ENCODE results near the gene CECR2. TPM values are rescaled to one million over a fixed set of nuclear protein-coding genes. Genes with fewer than 3 reads are reported as not detected.

CECR2 gene
- total and polyA plus RNA-seq, 2 of the 8 experiments (the other 6 are each of a cell fraction or from before 2014, with no cell fraction given) = 18.3 to 123 TPM

DNA sequence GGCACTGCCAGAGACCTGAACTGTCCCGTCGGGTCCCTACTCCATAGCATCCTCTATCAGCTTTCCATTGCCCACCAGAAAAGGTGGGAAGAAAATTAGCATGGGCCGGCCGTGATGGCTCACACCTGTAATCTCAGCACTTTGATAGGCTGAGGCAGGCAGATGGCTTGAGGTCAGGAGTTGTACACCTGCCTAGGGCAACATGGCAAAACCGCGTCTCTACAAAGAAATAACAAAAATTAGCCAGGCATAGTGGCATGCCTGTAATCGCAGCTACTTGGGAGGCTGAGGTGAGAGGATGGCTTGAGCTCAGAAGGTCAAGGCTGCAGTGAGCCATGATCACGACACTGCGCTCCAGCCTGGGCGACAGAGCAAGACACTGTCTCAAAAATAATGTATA is 197.5 kb downstream of the CECR2 start (continued):
- TF ChIP-seq, protein P1, sequence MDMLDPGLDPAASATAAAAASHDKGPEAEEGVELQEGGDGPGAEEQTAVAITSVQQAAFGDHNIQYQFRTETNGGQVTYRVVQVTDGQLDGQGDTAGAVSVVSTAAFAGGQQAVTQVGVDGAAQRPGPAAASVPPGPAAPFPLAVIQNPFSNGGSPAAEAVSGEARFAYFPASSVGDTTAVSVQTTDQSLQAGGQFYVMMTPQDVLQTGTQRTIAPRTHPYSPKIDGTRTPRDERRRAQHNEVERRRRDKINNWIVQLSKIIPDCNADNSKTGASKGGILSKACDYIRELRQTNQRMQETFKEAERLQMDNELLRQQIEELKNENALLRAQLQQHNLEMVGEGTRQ (IDR thresholded peaks at IDR 0.05; ENCODE audit: low read length) = no peak
